SKM-1 treated with dmso at 0.1 percent for 144 hours (cell line): Measurements from ENCODE around the gene TSEN2.

Source experiments
- DNase-seq: peaks from one replicate; lab custom pipeline; 2025; ENCODE audit not compliant: unreplicated experiment; lab: John Stamatoyannopoulos, UW

TSEN2 gene

GRCh38 chr3:12582730-12583129 is 98.5 kb downstream of the TSEN2 start:
- no peak for DNase-seq
